Colonic mucosa (tissue), 4 donors: ENCODE results near the gene C5orf46. TPM values are rescaled to one million over a fixed set of nuclear protein-coding genes. Genes with fewer than 3 reads are reported as not detected.
"Not testable (repeated sequence)": the region's sequence is repeated elsewhere in the genome, so short reads cannot be mapped to it uniquely, and the experiment has no call there.

Experiments
- DNase-seq: peaks from one replicate; pipeline ENCODE4 v3.0.0-alpha.2; 2020
- H3K27ac ChIP-seq: fragments of 200-600 bp; one replicate; pipeline ENCODE4 v1.8.0; 2021
- H3K27me3 ChIP-seq: fragments of 200-600 bp; one replicate; pipeline ENCODE4 v1.8.0; 2021
- H3K36me3 ChIP-seq: fragments of 200-600 bp; one replicate; pipeline ENCODE4 v1.8.0; 2021
- H3K4me1 ChIP-seq: fragments of 200-600 bp; one replicate; pipeline ENCODE4 v1.8.0; 2021; ENCODE audit warnings: mild to moderate bottlenecking
- H3K4me3 ChIP-seq: fragments of 200-600 bp; one replicate; pipeline ENCODE4 v1.8.0; 2021
- H3K9ac ChIP-seq, 2 donors: one replicate each; pipeline ENCODE4 v1.7.0; 2013; ENCODE audit warnings: control low read depth in 2 of 2, low read depth in 2 of 2, low read length in 2 of 2
- H3K9me3 ChIP-seq: fragments of 200-600 bp; one replicate; pipeline ENCODE4 v1.8.0; 2021
- intact Hi-C: fragments of 100-400 bp; cut with DNase I; formaldehyde crosslinking; loops from one replicate; pipeline ENCODE4 v1.14.1; 2022
- total RNA-seq, 2 donors: library from RNA; stranded (reverse); fragmentation: NEBNext Ultra II Directional in 1 of 2; extraction: Animal tissue kit (Norgen Biotek cat#: 25700) in 1 of 2; gene quantifications; one replicate each; pipeline ENCODE4 v1.2.1, GENCODE V29; 2021
- TF ChIP-seq, protein P1 (sequence below): fragments of 200-600 bp; IDR thresholded peaks from one replicate; pipeline ENCODE4 v1.8.0; 2022; ENCODE audit warnings: antibody characterized with exemption, mild to moderate bottlenecking
- donor health status: healthy.
- donor health status: DM: no; HTN: no; CAD: no.
- donor health status: DM: no; HTN: no; CAD: no.

The C5orf46 gene
- total RNA-seq, 2 donors from 2014 or later, result not detected

DNA sequence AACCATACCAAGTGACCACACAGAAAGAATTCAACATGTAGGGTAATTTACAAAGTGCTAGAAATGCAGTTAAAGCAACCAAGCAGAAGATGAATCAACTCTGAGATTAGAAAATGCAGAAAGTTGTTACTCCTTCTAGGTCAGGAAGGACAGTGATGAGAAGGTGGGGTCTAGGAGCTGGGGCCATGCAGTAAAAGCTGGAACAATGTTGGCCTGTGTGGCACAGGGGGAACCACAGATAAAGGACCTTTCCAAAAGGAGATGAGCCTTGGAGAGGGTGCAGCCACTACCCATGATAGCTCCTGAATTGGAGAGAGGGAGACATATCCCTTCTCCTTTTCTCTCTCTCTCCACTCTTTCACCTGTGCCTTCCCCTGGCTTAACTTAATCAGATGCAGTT, 30.2 kb downstream of the C5orf46 start:
- Histone ChIP-seq H3K4me1 (no peaks in the 10 kb centered on the region), H3K27ac (no peak overlapping the region), H3K9me3 (no peaks in the 10 kb centered on the region), H3K27me3 (no peaks in the 10 kb centered on the region), H3K4me3 (no peak overlapping the region), H3K36me3 (no peaks in the 10 kb centered on the region), H3K9ac (no peak overlapping the region)
- TF ChIP-seq, protein P1, sequence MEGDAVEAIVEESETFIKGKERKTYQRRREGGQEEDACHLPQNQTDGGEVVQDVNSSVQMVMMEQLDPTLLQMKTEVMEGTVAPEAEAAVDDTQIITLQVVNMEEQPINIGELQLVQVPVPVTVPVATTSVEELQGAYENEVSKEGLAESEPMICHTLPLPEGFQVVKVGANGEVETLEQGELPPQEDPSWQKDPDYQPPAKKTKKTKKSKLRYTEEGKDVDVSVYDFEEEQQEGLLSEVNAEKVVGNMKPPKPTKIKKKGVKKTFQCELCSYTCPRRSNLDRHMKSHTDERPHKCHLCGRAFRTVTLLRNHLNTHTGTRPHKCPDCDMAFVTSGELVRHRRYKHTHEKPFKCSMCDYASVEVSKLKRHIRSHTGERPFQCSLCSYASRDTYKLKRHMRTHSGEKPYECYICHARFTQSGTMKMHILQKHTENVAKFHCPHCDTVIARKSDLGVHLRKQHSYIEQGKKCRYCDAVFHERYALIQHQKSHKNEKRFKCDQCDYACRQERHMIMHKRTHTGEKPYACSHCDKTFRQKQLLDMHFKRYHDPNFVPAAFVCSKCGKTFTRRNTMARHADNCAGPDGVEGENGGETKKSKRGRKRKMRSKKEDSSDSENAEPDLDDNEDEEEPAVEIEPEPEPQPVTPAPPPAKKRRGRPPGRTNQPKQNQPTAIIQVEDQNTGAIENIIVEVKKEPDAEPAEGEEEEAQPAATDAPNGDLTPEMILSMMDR, result no peak
- intact Hi-C loops, result no loop called here
- DNase-seq, result no peak

DNA sequence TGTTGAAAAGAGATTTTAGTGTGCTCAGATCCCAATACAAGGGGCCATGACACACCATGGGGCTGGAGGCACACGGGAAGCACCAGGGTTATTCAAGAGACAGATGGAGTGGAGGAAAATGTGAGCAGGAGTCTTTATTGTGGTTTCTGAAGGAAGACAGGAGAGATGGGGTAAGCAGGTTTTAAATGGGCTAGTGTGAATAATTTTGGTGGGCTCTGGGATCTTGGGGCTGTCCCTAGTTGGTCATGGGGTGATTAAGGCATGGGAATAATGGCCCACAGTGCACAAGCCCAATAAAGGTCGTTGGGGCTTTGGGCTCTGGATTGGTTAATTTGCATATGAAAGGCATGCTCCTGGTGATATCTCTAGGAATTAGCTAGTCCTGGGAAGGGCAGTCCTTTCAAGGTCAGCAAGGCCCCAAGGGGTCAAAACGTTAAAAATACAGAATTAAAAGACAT, 31.4 kb downstream of the C5orf46 start:
- TF ChIP-seq, protein P1, result no peak
- Histone ChIP-seq H3K4me1 (no peaks in the 10 kb centered on the region), H3K27me3 (no peaks in the 10 kb centered on the region), H3K27ac (no peak overlapping the region), H3K9me3 (no peaks in the 10 kb centered on the region), H3K36me3 (no peaks in the 10 kb centered on the region), H3K9ac (no peak overlapping the region), H3K4me3 (no peak overlapping the region)
- intact Hi-C loops, result no loop called here
- no peak for DNase-seq

DNA sequence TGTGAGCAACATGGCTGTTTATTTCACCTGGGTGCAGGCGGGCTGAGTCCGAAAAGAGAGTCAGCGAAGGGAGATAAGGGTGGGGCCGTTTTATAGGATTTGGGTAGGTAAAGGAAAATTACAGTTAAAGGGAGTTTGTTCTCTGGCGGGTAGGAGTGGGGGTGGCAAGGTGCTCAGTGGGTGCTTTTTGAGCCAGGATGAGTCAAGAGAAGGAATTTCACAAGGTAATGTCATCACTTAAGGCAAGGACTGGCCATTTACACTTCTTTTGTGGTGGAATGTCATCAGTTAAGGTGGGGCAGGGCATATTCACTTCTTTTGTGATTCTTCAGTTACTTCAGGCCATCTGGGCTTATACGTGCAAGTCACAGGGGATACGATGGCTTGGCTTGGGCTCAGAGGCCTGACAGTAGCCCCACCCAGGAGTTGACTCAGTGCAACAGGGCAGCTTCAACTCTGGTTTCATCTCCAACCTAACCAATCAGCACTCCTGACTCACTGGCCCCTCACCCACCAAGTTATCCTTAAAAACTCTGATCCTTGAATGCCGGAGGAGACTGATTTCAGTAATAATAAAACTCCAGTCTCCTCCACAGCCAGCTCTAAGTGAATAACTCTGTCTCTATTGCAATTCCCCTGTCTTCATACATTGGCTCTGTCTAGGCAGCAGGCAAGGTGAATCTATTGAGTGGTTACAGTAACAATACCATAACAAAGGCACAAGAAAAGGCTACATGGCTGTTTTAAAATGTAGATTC, 32.0 kb downstream of the C5orf46 start:
- intact Hi-C loops, H3K4me1 ChIP-seq, H3K27ac ChIP-seq, DNase-seq, H3K9ac ChIP-seq, H3K4me3 ChIP-seq, H3K9me3 ChIP-seq, H3K36me3 ChIP-seq, H3K27me3 ChIP-seq: not testable (repeated sequence)

DNA sequence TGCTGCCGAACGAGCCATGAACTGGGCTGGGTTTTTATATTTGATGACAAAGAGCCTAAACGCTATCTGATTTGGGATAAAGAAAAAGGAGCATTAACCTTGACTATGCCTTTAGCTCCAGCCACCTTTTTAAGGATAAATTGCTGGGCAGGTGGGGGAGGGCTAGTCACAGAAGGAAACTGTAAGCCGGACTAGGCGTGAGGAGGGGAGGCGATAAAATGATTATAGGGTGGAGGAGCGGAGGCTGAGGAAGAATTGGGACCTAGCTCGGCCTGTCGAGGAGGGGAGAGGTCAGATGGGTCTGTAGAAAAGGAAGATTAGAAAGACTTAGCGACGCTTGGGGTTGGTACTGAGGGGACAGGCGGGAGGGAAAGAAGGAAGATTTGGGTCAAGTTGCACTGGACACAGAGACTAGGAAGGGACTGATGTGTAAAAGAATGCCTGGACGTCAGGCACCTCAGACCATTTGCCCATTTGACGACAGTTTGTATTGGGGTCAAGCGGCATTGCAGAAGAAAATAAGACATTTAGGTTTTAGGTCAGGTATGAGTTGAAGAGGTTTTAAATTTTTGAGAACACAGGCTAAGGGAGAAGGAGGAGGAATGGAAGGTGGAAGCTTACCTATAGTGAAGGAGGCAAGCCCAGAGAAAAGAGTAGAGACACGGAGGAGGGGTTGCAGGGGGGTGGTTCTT, 33.4 kb downstream of the C5orf46 start:
- DNase-seq, H3K27me3 ChIP-seq, H3K27ac ChIP-seq, intact Hi-C loops, H3K9me3 ChIP-seq, H3K9ac ChIP-seq, H3K36me3 ChIP-seq, H3K4me3 ChIP-seq, H3K4me1 ChIP-seq: not testable (repeated sequence)

DNA sequence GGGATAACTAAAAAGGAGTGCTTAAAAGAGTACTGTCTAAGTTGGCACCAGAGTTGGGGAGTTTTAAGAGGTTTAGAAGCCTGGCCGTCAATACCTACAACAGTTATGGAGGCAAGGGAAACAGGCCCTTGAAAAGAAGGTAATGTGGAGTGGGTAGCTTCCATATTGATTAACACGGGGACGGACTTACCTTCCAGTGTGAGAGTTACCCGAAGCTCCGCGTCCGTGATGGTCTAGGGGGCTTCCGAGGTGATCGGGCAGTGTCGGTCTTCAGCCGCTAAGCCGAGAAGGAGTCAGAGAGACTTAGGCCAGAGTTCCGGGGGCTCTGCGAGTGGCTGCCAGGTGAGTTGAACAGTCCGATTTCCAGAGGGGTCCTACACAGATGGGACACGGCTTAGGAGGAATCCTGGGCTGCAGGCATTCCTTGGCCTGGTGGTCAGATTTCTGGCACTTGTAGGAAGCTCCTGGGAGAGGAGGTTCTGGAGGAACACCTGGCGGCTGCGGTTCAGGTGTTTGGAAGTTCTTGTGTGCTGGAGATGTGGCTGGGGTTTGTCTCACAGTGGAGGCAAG, 34.3 kb downstream of the C5orf46 start:
- DNase-seq, H3K9me3 ChIP-seq, H3K27ac ChIP-seq, H3K4me1 ChIP-seq, H3K36me3 ChIP-seq, H3K9ac ChIP-seq, intact Hi-C loops, H3K4me3 ChIP-seq, H3K27me3 ChIP-seq: not testable (repeated sequence)

DNA sequence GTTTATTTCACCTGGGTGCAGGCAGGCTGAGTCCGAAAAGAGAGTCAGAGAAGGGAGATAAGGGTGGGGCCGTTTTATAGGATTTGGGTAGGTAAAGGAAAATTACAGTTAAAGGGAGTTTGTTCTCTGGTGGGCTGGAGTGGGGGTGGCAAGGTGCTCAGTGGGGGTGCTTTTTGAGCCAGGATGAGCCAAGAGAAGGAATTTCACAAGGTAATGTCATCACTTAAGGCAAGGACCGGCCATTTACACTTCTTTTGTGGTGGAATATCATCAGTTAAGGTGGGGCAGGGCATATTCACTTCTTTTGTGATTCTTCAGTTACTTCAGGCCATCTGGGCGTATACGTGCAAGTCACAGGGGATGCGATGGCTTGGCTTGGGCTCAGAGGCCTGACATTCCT, 36.4 kb downstream of the C5orf46 start:
- H3K27me3 ChIP-seq, DNase-seq, H3K36me3 ChIP-seq, H3K4me1 ChIP-seq, intact Hi-C loops, H3K9ac ChIP-seq, H3K4me3 ChIP-seq, H3K27ac ChIP-seq, H3K9me3 ChIP-seq: not testable (repeated sequence)

DNA sequence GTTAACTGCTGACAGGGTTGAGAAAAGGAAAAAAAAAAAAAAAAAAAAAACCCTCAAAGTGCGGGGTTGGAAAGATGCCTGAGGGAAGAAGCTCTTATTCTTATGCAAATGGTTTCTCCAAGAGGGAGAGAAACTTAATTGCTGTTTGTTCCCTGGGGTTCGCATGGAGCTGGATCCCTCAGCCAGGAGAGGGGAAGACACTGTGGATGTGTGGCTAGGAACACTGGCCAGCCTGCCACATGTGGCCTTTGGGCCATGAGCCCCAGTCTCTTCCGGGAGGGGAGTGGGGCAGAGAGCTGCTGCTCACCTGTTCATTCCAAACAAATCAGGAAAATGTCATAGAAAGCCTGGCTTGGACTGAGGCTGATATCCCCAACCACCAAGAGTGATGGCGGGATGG, 37.2 kb downstream of the C5orf46 start:
- intact Hi-C loops, result no loop called here
- no peaks in the 10 kb centered on the region for H3K27me3 ChIP-seq

More for the DNA sequence above, 37.2 kb downstream of the C5orf46 start:
- Histone ChIP-seq H3K4me3 (no peak overlapping the region), H3K9ac (no peak overlapping the region), H3K36me3 (no peaks in the 10 kb centered on the region), H3K9me3 (no peaks in the 10 kb centered on the region), H3K4me1 (no peaks in the 10 kb centered on the region), H3K27ac (no peak overlapping the region)
- no peak for DNase-seq
- TF ChIP-seq, protein P1, result no peak
